Right lobe of liver (tissue), 4 donors: ENCODE data around the gene NIPA2.

ENCODE experiments used
- POLR2A ChIP-seq: fragments of 450-650 bp; IDR thresholded peaks from one replicate; pipeline ENCODE4 v1.6.1; 2017; ENCODE audit warnings: antibody characterized with exemption, mild to moderate bottlenecking
- TF ChIP-seq, protein P1 (sequence below), 4 donors: fragments of 200-600 bp in 3 of 4; fragments of 450-650 bp in 1 of 4; IDR thresholded peaks; one replicate each; pipeline versions ENCODE4 v1.5.1 to v1.8.0; 2016 to 2022; ENCODE audit warnings: antibody characterized with exemption in 4 of 4, mild to moderate bottlenecking in 2 of 4
- donor health status: DM: no; HTN: no; CAD: no.
- donor health status: DM: no; HTN: no; CAD: no.
- donor health status: DM: no; HTN: yes; CAD: no.

DNA sequence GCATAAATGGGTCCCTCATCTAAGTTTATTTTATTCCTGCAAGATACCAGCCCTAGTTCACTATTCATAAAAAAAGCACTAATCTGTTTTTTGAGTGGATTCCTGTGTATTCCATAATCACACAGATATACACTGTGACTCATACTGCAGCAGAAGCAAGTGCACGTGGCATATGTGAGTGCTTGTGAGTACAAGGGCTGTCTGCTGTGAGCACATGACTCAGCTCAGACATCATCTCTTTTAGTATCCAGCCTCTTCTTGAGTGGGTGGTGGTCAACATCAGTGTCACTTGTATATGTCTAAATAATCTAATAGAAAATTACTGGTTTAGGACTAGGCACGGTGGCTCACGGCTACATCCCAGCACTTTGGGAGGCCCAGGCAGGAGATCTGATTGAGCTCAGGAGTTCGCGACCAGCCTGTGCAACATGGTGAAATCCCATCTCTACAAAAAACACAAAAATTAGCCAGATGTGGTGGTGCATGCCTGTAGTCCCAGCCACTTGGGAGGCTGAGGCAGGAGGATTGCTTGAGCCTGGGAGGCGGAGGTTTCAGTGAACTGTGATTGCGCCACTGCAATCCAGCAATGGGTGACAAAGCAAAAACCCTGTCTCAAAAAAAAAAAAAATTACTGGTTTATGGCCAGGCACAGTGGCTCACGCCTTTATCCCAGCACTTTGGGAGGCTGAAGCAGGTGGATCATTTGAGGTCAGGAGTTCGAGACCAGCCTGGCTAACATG, 49.8 kb downstream of the NIPA2 start:
- no peak for TF ChIP-seq POLR2A
- TF ChIP-seq, protein P1, sequence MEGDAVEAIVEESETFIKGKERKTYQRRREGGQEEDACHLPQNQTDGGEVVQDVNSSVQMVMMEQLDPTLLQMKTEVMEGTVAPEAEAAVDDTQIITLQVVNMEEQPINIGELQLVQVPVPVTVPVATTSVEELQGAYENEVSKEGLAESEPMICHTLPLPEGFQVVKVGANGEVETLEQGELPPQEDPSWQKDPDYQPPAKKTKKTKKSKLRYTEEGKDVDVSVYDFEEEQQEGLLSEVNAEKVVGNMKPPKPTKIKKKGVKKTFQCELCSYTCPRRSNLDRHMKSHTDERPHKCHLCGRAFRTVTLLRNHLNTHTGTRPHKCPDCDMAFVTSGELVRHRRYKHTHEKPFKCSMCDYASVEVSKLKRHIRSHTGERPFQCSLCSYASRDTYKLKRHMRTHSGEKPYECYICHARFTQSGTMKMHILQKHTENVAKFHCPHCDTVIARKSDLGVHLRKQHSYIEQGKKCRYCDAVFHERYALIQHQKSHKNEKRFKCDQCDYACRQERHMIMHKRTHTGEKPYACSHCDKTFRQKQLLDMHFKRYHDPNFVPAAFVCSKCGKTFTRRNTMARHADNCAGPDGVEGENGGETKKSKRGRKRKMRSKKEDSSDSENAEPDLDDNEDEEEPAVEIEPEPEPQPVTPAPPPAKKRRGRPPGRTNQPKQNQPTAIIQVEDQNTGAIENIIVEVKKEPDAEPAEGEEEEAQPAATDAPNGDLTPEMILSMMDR (IDR thresholded peaks at IDR 0.05): no peak
